Measurements from ENCODE around the gene PHACTR4. TPM values are rescaled to one million over a fixed set of nuclear protein-coding genes. Genes with fewer than 3 reads are reported as not detected.

The PHACTR4 gene
- total and polyA plus RNA-seq, 2 of the 13 experiments (the other 11 are each of a cell fraction or from before 2014, with no cell fraction given), result 13.9 to 17.1 TPM

GRCh38 chr1:28510273-28510969 lies 140.9 kb downstream of the PHACTR4 start (continued):
- TF ChIP-seq, protein P1, sequence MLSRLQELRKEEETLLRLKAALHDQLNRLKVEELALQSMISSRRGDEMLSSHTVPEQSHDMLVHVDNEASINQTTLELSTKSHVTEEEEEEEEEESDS (CRISPR knock-in tag; IDR thresholded peaks at IDR 0.05; ENCODE audit: borderline replicate concordance), result no peak
- TF ChIP-seq HNRNPL (IDR thresholded peaks at IDR 0.05; ENCODE audit: low read depth, low read length), result peak; percentile 67; the same call in 1 of the 2 replicates
- TF ChIP-seq, protein P2, sequence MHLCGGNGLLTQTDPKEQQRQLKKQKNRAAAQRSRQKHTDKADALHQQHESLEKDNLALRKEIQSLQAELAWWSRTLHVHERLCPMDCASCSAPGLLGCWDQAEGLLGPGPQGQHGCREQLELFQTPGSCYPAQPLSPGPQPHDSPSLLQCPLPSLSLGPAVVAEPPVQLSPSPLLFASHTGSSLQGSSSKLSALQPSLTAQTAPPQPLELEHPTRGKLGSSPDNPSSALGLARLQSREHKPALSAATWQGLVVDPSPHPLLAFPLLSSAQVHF (CRISPR knock-in tag; IDR thresholded peaks at IDR 0.05), result no peak
- TF ChIP-seq ZNF512B (CRISPR knock-in tag; IDR thresholded peaks at IDR 0.05; ENCODE audit: borderline replicate concordance), result 0 out of 2 replicates have a peak, but pooled peaks have one; percentile 5
- TF ChIP-seq ZNF260 (CRISPR knock-in tag; IDR thresholded peaks at IDR 0.05; ENCODE audit: borderline replicate concordance, low read depth), result no peak

DNA sequence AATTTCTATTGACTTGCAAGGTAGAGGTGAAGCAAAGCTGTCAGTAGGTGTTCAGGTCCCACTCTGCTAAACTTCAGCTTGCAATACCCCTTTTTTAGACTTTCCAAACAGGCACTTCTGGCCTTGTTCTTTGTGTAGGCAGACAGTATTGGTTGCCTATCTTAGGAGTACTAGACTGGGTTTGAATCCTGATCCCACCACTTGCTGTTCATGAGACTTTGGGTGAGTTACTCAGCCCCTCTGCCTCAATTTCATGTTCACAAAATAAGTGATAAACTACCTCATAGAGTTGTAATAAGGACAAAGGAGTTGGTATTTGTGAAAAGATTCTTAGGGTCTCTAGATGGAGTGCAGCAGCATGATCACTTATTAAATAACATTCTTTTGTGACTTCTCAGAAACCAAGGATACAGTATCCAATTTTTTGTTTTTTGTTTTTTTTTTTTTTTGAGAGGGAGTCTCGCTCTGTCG lies 141.5 kb downstream of the PHACTR4 start:
- no peak for FAIRE-seq
- ChIA-PET POLR2A (interaction anchor here (0.6 to 5.8 kb wide), 7 partner anchors 42 to 225 kb away, joined by 3 to 62 read pairs (median 3); partner anchors contain the start of genes RNU11, TRNAU1AP and YTHDF2), CTCF (ENCODE audit: low intra/inter-chr PET ratio, low total read pairs) (no interaction called here)
- BruUV-seq (replicated peaks), result no TSS peak
- Histone ChIP-seq H3K4me1 (ENCODE audit: insufficient read depth, low read length) (peaks cover 50% of the 10 kb centered on the region), H3K79me2 (ENCODE audit: insufficient read depth, low read length) (peaks cover 41% of the 10 kb centered on the region), H3K4me3 (replicated peaks in 1 of 3; ENCODE audit: insufficient read depth in 1 of 3, low read depth in 2 of 3, low read length in 3 of 3) (no peak overlapping the region; a peak in 1 of 6 replicates), H3K9ac (ENCODE audit: insufficient read depth, low read depth, low read length) (peak overlapping the region; percentile 99), H2AFZ (ENCODE audit: low read length) (no peak overlapping the region), H3K36me3 (replicated peaks in 1 of 2; ENCODE audit: control insufficient read depth in 1 of 2, insufficient read depth in 2 of 2, low read length in 2 of 2) (peaks cover 11 to 52% of the 10 kb centered on the region in 2 experiments), H4K20me1 (ENCODE audit: insufficient read depth, low read length) (peaks cover 51% of the 10 kb centered on the region), H3K27ac (ENCODE audit: extremely low read length, insufficient read depth, low read length) (peak overlapping the region; percentile 86), H3K27me3 (ENCODE audit: control insufficient read depth in 1 of 2, insufficient read depth in 2 of 2, low read length in 2 of 2) (no peaks in the 10 kb centered on the region; a peak in 1 of 5 replicates), H3K4me2 (ENCODE audit: low read depth, low read length) (peak overlapping the region; percentile 88), H3K9me3 (ENCODE audit: low read length) (no peaks in the 10 kb centered on the region)
- WGBS (ENCODE audit: low lambda C conversion rate), result 93% methylated on average over 2 of the region's 2 CpGs
- in situ Hi-C loops (cut with HindIII; ENCODE audit: extremely low pct_ligation_motif_present, low pct_unique_long_range_greater_than_20kb) (no loop called here), intact Hi-C loops (cut with micrococcal nuclease; ENCODE audit: unreplicated experiment) (loop anchor here (10.0 kb wide), 1 partner anchor 364 kb away; no protein-coding TSS in a partner anchor)
- ATAC-seq, result peak; percentile 2
- peak; percentile 55 for DNase-seq (ENCODE audit: low spot score)
- TF ChIP-seq MAFK (conservative IDR thresholded peaks at IDR 0.05 in 1 of 2, IDR thresholded peaks at IDR 0.05 in 1 of 2; ENCODE audit: low read length in 2 of 2) (no peak), ZNF839 (CRISPR knock-in tag; IDR thresholded peaks at IDR 0.05; ENCODE audit: borderline replicate concordance) (no peak), KLF15 (CRISPR knock-in tag; IDR thresholded peaks at IDR 0.05; ENCODE audit: borderline replicate concordance) (no peak), ZNF180 (CRISPR knock-in tag; IDR thresholded peaks at IDR 0.05; ENCODE audit: borderline replicate concordance, low read depth) (no peak), PCBP1 (IDR thresholded peaks at IDR 0.05; ENCODE audit: borderline replicate concordance, low read depth, low read length) (no peak), ZBED4 (CRISPR knock-in tag; IDR thresholded peaks at IDR 0.05; ENCODE audit: borderline replicate concordance) (no peak), EP300 (IDR thresholded peaks at IDR 0.05; ENCODE audit: low read depth in 2 of 2, low read length in 2 of 2) (no peak), EP300 (CRISPR knock-in tag; IDR thresholded peaks at IDR 0.05; ENCODE audit: borderline replicate concordance) (no peak)
